Stimulated activated CD4-positive, alpha-beta T cell treated with anti-CD3 and anti-CD28 coated beads, Interleukin-1b, Interleukin-23, amount 100 ng/mL, for 48 hours (primary cell): Measurements from ENCODE around the gene CEBPZOS.
A peak's percentile ranks its signal among the peaks of the same experiment; 100 is the strongest.
"Not testable (repeated sequence)": the region's sequence is repeated elsewhere in the genome, so short reads cannot be mapped to it uniquely, and the experiment has no call there.

ENCODE experiments used
- DNase-seq: peaks from one replicate; pipeline ENCODE4 v3.0.0-alpha.2; 2020

The CEBPZOS gene

GRCh38 chr2:37191747-37192146 lies 4.5 kb upstream of the CEBPZOS start:
- no peak for DNase-seq

GRCh38 chr2:37192551-37192950 lies 3.7 kb upstream of the CEBPZOS start:
- DNase-seq: no peak

- DNase-seq: not testable (repeated sequence)
Observed at GRCh38 chr2:37195862-37196319, 405 bp upstream of the CEBPZOS start.

GRCh38 chr2:37198681-37199065 lies 2.4 kb downstream of the CEBPZOS start:
- no peak for DNase-seq

- DNase-seq: no peak
Observed at GRCh38 chr2:37201208-37201607, 4.9 kb downstream of the CEBPZOS start.

- peak; percentile 30 for DNase-seq
Observed at GRCh38 chr2:37201766-37202165, 5.5 kb downstream of the CEBPZOS start.

GRCh38 chr2:37203708-37204107 lies 7.4 kb downstream of the CEBPZOS start:
- DNase-seq: no peak

- not testable (repeated sequence) for DNase-seq
Observed at GRCh38 chr2:37205071-37205661, 8.9 kb downstream of the CEBPZOS start.

GRCh38 chr2:37205689-37206341 lies 9.5 kb downstream of the CEBPZOS start:
- no peak for DNase-seq

GRCh38 chr2:37206760-37207159 lies 10.5 kb downstream of the CEBPZOS start:
- not testable (repeated sequence) for DNase-seq

GRCh38 chr2:37211212-37211611 lies 14.9 kb downstream of the CEBPZOS start:
- no peak for DNase-seq

- no peak for DNase-seq
Observed at GRCh38 chr2:37211939-37212338, 15.6 kb downstream of the CEBPZOS start.

GRCh38 chr2:37215250-37215649 lies 19.0 kb downstream of the CEBPZOS start:
- no peak for DNase-seq

- DNase-seq: no peak
Observed at GRCh38 chr2:37219046-37219445, 22.8 kb downstream of the CEBPZOS start.

GRCh38 chr2:37223131-37223530 lies 26.8 kb downstream of the CEBPZOS start:
- no peak for DNase-seq

- DNase-seq: no peak
Observed at GRCh38 chr2:37224063-37224462, 27.8 kb downstream of the CEBPZOS start.

GRCh38 chr2:37225129-37225528 lies 28.8 kb downstream of the CEBPZOS start:
- DNase-seq: not testable (repeated sequence)

GRCh38 chr2:37226863-37227262 lies 30.6 kb downstream of the CEBPZOS start:
- no peak for DNase-seq

GRCh38 chr2:37228788-37229187 lies 32.5 kb downstream of the CEBPZOS start:
- no peak for DNase-seq

- DNase-seq: no peak
Observed at GRCh38 chr2:37230581-37230980, 34.3 kb downstream of the CEBPZOS start.

GRCh38 chr2:37231241-37232130 lies 35.2 kb downstream of the CEBPZOS start, which contains the start of the genes CEBPZ and NDUFAF7:
CEBPZ (minus strand) TSS chr2:37231596; CDS start chr2:37231567, 29 bp downstream.
NDUFAF7 (plus strand) TSS chr2:37231658; CDS start chr2:37231706, 48 bp downstream.
- peak; percentile 93 for DNase-seq

- no peak for DNase-seq
Observed at GRCh38 chr2:37232131-37232933, 36.0 kb downstream of the CEBPZOS start.

- no peak for DNase-seq
Observed at GRCh38 chr2:37243435-37243834, 47.1 kb downstream of the CEBPZOS start.
